Stimulated activated naive CD8-positive, alpha-beta T cell treated with anti-CD3 and anti-CD28 coated beads, Interleukin-15, Interleukin-2, amounts not matched to agents 100 ng/mL and 50 ng/mL, for 24 hours (primary cell): Measurements from ENCODE around the gene MKRN2.
A peak's percentile ranks its signal among the peaks of the same experiment; 100 is the strongest.
"Not testable (repeated sequence)": the region's sequence is repeated elsewhere in the genome, so short reads cannot be mapped to it uniquely, and the experiment has no call there.

Source experiments
- H3K27ac Mint-ChIP-seq: one replicate; pipeline ENCODE4 v1.8.0; 2021; ENCODE audit warnings: mild to moderate bottlenecking, mixed read lengths
- H3K27me3 Mint-ChIP-seq: one replicate; pipeline ENCODE4 v1.8.0; 2021; ENCODE audit warnings: mixed read lengths
- H3K36me3 Mint-ChIP-seq: one replicate; pipeline ENCODE4 v1.8.0; 2021; ENCODE audit warnings: low read depth, mixed read lengths
- H3K4me1 Mint-ChIP-seq: one replicate; pipeline ENCODE4 v1.8.0; 2021; ENCODE audit warnings: low read depth, mixed read lengths
- H3K4me3 Mint-ChIP-seq: one replicate; pipeline ENCODE4 v1.8.0; 2021; ENCODE audit warnings: mild to moderate bottlenecking, mixed read lengths
- H3K9me3 Mint-ChIP-seq: one replicate; pipeline ENCODE4 v1.8.0; 2021; ENCODE audit warnings: mixed read lengths

MKRN2 gene

DNA sequence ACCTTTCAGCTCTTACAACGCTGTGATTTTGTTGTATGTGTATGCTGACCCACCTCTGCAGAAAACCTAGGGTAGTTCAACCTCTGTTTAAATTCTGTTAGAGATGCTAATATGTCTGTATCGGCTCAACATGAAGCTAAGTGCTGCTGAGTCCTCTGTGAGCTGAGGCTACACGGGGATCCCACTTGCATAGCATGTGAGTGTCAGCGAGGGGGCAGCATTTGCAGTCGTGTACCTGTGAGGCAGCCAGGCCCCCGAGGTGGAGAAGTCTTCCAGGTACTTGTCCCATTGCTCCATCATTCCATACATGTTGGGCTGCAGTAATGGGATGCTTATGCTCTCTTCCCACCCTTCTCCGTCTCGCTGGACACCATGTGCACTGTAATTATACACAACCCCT is 15.3 kb upstream of the MKRN2 start:
- Mint-ChIP-seq H3K4me3 (no peak overlapping the region), H3K27me3 (no peaks in the 10 kb centered on the region), H3K36me3 (peaks cover 12% of the 10 kb centered on the region), H3K27ac (no peak overlapping the region), H3K9me3 (no peaks in the 10 kb centered on the region), H3K4me1 (no peaks in the 10 kb centered on the region)

GRCh38 chr3:12543497-12543896 is 13.4 kb upstream of the MKRN2 start:
- H3K4me1 Mint-ChIP-seq, H3K27me3 Mint-ChIP-seq, H3K27ac Mint-ChIP-seq, H3K9me3 Mint-ChIP-seq, H3K4me3 Mint-ChIP-seq: not testable (repeated sequence)
- H3K36me3 Mint-ChIP-seq = peaks cover 12% of the 10 kb centered on the region

- no peak overlapping the region for H3K27ac Mint-ChIP-seq
- H3K9me3 Mint-ChIP-seq = no peaks in the 10 kb centered on the region
- peaks cover under 1% of the 10 kb centered on the region for H3K27me3 Mint-ChIP-seq
- no peaks in the 10 kb centered on the region for H3K4me1 Mint-ChIP-seq
- H3K4me3 Mint-ChIP-seq = no peak overlapping the region
- peaks cover 9% of the 10 kb centered on the region for H3K36me3 Mint-ChIP-seq
These were observed 12.0 kb upstream of the MKRN2 start for GRCh38 chr3:12544652-12545472.

DNA sequence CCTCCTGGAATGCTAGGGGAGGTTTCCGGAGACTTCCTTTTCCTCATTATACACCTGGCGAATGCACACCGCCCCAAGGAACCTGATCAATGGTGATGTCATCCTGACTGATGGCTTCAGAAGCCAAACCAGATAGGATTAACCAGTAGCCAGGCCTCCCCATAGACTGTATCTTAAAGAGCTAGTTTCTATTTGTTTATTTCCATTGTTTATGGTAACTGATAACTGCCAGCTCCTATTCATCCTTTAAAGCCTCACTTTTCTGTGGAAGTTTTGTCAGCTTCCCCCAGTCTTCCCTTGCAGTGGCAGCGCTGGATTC is 11.5 kb upstream of the MKRN2 start, which contains the start of gene MKRN2OS:
Gene MKRN2OS, minus strand, starts transcription at position 27 of the 319 bp plus-strand sequence. CDS start 35 bp downstream, outside the sequence.
- H3K9me3 Mint-ChIP-seq = no peaks in the 10 kb centered on the region
- H3K27me3 Mint-ChIP-seq = peaks cover 4% of the 10 kb centered on the region
- H3K4me3 Mint-ChIP-seq = no peak within 1 kb of the TSS
- H3K27ac Mint-ChIP-seq = no peak within 1 kb of the TSS
- H3K36me3 Mint-ChIP-seq = peaks cover 9% of the 10 kb centered on the region
- no peaks in the 10 kb centered on the region for H3K4me1 Mint-ChIP-seq

DNA sequence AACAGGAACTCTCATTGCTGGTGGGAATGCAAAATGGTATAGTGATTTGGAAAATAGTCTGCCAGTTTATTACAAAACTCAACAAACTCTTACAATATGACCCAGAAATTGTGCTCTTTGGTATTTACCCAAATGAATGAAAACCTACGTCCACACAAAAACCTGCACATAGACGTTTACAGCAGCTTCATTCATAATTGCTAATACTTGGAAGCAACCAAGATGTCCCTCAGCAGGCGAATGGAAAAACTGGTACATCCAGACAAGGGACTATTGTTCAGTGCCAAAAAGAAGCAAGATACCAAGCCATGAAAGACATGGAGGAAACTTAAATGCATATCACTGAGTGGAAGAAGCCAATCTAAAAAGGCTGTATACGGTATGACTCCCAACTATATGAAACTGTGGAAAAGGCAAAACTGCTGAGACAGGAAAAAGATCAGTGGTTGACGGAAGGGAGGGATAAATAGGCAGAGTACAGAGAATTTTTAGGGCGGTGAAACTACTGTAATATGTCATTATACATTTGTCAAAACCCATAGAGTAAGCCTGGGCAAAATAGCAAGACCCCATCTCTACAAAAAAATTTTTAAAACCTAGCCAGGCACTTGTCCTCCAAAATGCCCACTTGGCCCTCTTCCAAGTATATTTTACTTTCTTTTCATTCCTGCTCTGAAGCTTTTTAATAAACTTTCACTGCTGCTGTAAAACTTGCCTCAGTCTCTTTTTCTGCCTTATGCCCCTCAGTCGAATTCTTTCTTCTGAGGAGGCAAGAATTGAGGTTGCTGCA is 6.7 kb upstream of the MKRN2 start:
- H3K4me1 Mint-ChIP-seq = peaks cover 4% of the 10 kb centered on the region
- no peaks in the 10 kb centered on the region for H3K36me3 Mint-ChIP-seq
- no peaks in the 10 kb centered on the region for H3K9me3 Mint-ChIP-seq
- no peak overlapping the region for H3K27ac Mint-ChIP-seq
- H3K27me3 Mint-ChIP-seq = peaks cover 28% of the 10 kb centered on the region
- H3K4me3 Mint-ChIP-seq = no peak overlapping the region

DNA sequence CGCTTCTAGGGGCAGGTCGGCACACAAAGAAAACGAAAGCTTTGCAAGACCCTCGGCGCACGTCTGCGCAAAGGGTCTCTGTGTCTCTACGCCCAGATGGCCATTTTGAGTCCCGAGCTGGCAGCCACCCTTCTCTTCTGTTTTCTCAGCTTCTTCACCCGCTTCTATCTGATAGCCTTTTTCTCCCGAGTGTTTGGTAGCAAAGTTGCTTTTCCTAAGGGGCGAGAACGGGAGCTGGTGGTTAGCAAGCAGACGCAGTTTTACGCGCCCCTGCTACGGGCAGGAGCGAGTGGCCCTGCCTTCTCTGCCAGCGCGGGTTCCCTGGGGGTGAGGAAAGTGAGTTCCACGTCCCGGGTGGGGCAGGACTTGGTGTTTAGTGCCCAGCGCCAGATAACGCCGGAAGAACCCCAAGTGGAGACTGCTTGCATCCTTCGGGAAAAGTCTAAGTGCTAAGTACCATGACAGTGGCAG is 2.9 kb upstream of the MKRN2 start:
- Mint-ChIP-seq H3K27ac (peak overlapping the region; percentile 26), H3K36me3 (no peaks in the 10 kb centered on the region), H3K9me3 (no peaks in the 10 kb centered on the region), H3K4me3 (peak overlapping the region; percentile 90), H3K4me1 (peaks cover 33% of the 10 kb centered on the region), H3K27me3 (peaks cover 28% of the 10 kb centered on the region)

- Mint-ChIP-seq H3K27ac (peak overlapping the region; percentile 85), H3K27me3 (peaks cover 21% of the 10 kb centered on the region), H3K36me3 (no peaks in the 10 kb centered on the region), H3K9me3 (no peaks in the 10 kb centered on the region), H3K4me1 (peaks cover 56% of the 10 kb centered on the region), H3K4me3 (peak overlapping the region; percentile 90)
These were observed 585 bp upstream of the MKRN2 start for GRCh38 chr3:12556314-12556689.

- H3K36me3 Mint-ChIP-seq = no peaks in the 10 kb centered on the region
- H3K9me3 Mint-ChIP-seq = no peaks in the 10 kb centered on the region
- peaks cover 21% of the 10 kb centered on the region for H3K27me3 Mint-ChIP-seq
- peak overlapping the region; percentile 86 for H3K27ac Mint-ChIP-seq
- H3K4me1 Mint-ChIP-seq = peaks cover 68% of the 10 kb centered on the region
- H3K4me3 Mint-ChIP-seq = peak overlapping the region; percentile 90
These were observed 700 bp downstream of the MKRN2 start for GRCh38 chr3:12557473-12558100.

- H3K27ac Mint-ChIP-seq = no peak overlapping the region
- peak overlapping the region; percentile 90 for H3K4me3 Mint-ChIP-seq
- H3K36me3 Mint-ChIP-seq = no peaks in the 10 kb centered on the region
- H3K27me3 Mint-ChIP-seq = peaks cover 10% of the 10 kb centered on the region
- H3K4me1 Mint-ChIP-seq = peaks cover 66% of the 10 kb centered on the region
- no peaks in the 10 kb centered on the region for H3K9me3 Mint-ChIP-seq
These were observed 1.8 kb downstream of the MKRN2 start for GRCh38 chr3:12558706-12559105.

DNA sequence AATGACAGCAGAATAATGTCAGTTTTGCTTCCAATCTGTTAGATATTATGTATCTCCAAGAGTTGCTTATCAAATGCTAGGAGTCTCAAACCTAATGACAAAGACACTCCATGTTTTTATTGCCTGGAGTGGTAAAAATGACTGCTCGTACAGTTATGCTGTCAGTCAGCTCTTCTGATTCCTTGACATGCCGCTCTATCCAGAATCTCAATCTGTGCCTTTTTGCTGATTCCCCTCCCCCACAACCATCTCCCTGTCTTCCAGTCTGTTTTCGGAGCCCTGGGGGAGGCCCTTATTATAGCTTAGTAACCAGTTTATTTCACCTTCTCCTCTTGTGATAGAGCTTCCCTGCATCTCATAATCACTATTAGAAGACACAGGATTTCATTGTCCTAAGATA is 2.6 kb downstream of the MKRN2 start:
- H3K27me3 Mint-ChIP-seq = peaks cover 5% of the 10 kb centered on the region
- H3K4me3 Mint-ChIP-seq = peak overlapping the region; percentile 90
- no peaks in the 10 kb centered on the region for H3K9me3 Mint-ChIP-seq
- H3K27ac Mint-ChIP-seq = no peak overlapping the region
- H3K4me1 Mint-ChIP-seq = peaks cover 68% of the 10 kb centered on the region
- H3K36me3 Mint-ChIP-seq = peaks cover 5% of the 10 kb centered on the region

GRCh38 chr3:12560505-12561190 is 3.8 kb downstream of the MKRN2 start:
- Mint-ChIP-seq H3K4me1 (peaks cover 71% of the 10 kb centered on the region), H3K27me3 (no peaks in the 10 kb centered on the region), H3K36me3 (peaks cover 15% of the 10 kb centered on the region), H3K4me3 (peak overlapping the region; percentile 23), H3K9me3 (peaks cover 6% of the 10 kb centered on the region), H3K27ac (peak overlapping the region; percentile 57)

DNA sequence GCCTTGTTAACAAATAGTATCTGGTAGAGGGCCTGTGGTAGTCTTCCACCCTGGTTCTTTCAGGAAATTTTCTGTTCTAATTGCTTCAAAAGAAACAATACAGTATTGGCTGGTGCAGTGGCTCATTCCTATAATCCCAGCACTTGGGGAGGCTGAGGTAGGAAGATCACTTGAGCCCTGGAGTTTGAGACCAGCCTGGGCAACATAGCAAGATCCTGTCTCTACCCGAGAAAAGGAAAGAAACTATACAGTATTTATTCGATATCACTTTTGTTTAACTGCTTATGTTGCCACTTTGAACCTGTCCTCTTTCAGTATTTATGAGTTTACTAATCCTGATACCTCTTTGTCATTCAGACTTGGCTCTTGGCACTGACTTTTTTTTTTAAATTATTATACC is 4.5 kb downstream of the MKRN2 start:
- Mint-ChIP-seq H3K4me3 (no peak overlapping the region), H3K4me1 (peaks cover 69% of the 10 kb centered on the region), H3K36me3 (peaks cover 20% of the 10 kb centered on the region), H3K27ac (no peak overlapping the region), H3K27me3 (no peaks in the 10 kb centered on the region), H3K9me3 (peaks cover 6% of the 10 kb centered on the region)

DNA sequence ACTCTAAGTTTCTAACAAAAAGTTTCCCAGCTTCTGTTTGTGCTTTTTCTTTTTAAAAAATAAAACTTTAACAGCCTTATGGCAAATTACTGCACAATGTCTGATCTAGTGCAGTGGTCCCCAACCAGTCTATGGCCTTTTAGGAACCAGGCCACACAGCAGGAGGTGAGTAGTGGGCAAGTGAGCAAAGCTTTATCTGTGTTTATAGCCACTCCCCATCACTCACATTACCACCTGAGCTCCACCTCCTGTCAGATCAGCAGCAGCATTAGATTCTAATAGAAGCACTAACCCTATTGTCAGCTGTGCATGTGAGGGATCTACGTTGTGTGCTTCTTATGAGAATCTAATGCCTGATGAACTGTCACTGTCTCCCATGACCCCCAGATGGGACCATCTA is 5.6 kb downstream of the MKRN2 start:
- peaks cover 26% of the 10 kb centered on the region for H3K36me3 Mint-ChIP-seq
- no peaks in the 10 kb centered on the region for H3K27me3 Mint-ChIP-seq
- H3K4me3 Mint-ChIP-seq = no peak overlapping the region
- peaks cover 67% of the 10 kb centered on the region for H3K4me1 Mint-ChIP-seq
- peaks cover 6% of the 10 kb centered on the region for H3K9me3 Mint-ChIP-seq
- no peak overlapping the region for H3K27ac Mint-ChIP-seq

GRCh38 chr3:12566976-12567375 is 10.1 kb downstream of the MKRN2 start:
- H3K9me3 Mint-ChIP-seq = peaks cover 6% of the 10 kb centered on the region
- H3K4me1 Mint-ChIP-seq = peaks cover 26% of the 10 kb centered on the region
- H3K4me3 Mint-ChIP-seq = no peak overlapping the region
- no peaks in the 10 kb centered on the region for H3K27me3 Mint-ChIP-seq
- no peak overlapping the region for H3K27ac Mint-ChIP-seq
- peaks cover 58% of the 10 kb centered on the region for H3K36me3 Mint-ChIP-seq
